ENCODE measurements around the gene POLR2E. TPM values are rescaled to one million over a fixed set of nuclear protein-coding genes. Genes with fewer than 3 reads are reported as not detected.

Gene POLR2E
- total and polyA plus RNA-seq, 2 of the 13 experiments (the other 11 are each of a cell fraction or from before 2014, with no cell fraction given) = 140 to 272 TPM

DNA sequence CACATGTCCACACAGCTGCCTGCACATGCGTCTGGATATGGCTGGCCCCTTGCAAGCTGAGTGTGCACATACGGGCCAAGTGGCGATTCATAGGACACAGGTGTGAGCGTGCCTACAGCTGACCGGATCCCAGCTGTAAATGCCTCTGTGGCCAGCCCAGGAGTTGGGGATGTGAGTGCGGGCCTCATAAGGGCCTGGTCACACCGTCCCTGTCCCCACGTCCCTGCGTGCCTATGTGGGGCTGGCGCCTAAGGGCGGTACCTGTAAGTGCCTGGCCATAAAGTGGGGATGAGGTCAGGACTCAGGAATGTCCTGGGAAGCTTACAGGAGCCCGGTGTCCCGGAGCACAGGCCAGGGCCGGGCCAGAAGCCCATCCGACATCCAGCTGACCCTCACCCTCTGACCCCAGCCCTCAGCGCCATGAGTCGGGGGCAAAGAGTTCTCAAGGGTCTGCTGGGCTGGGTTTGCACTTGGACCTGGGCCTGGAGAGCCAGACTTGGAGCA is 29.5 kb downstream of the POLR2E start (continued):
- TF ChIP-seq NONO (IDR thresholded peaks at IDR 0.05) (no peak), NONO (CRISPR knock-in tag; conservative IDR thresholded peaks at IDR 0.05) (peak; percentile 65; the same call in 1 of the 2 replicates), ZNF337 (CRISPR knock-in tag; IDR thresholded peaks at IDR 0.05; ENCODE audit: borderline replicate concordance, low read depth) (peak; percentile 52; the same call in 1 of the 2 replicates), UBTF (CRISPR knock-in tag; IDR thresholded peaks at IDR 0.05) (no peak), ZNF343 (CRISPR knock-in tag; IDR thresholded peaks at IDR 0.05) (0 out of 2 replicates have a peak, but pooled peaks have one; percentile 18), MIER3 (CRISPR knock-in tag; IDR thresholded peaks at IDR 0.05; ENCODE audit: borderline replicate concordance) (no peak), KDM5B (CRISPR knock-in tag; IDR thresholded peaks at IDR 0.05; ENCODE audit: borderline replicate concordance) (no peak), NR2F2 (IDR thresholded peaks at IDR 0.05; ENCODE audit: borderline replicate concordance, low read depth) (0 out of 2 replicates have a peak, but pooled peaks have one; percentile 7), ZFY (CRISPR knock-in tag; IDR thresholded peaks at IDR 0.05) (peak; percentile 26; the same call in 1 of the 2 replicates), IKZF4 (CRISPR knock-in tag; IDR thresholded peaks at IDR 0.05; ENCODE audit: borderline replicate concordance, low read depth, not compliant biosample characterization) (peak; percentile 15), ATF7 (IDR thresholded peaks at IDR 0.05) (no peak), ATF7 (CRISPR knock-in tag; IDR thresholded peaks at IDR 0.05) (peak; percentile 64; the same call in 1 of the 2 replicates), HOXA3 (CRISPR knock-in tag; IDR thresholded peaks at IDR 0.05) (0 out of 2 replicates have a peak, but pooled peaks have one; percentile 18), MYC (CRISPR knock-in tag; IDR thresholded peaks at IDR 0.05; ENCODE audit: borderline replicate concordance) (0 out of 2 replicates have a peak, but pooled peaks have one; percentile 6), ERF (CRISPR knock-in tag; IDR thresholded peaks at IDR 0.05) (no peak; the same call in 1 of the 2 replicates), ZFP41 (CRISPR knock-in tag; IDR thresholded peaks at IDR 0.05; ENCODE audit: borderline replicate concordance) (0 out of 2 replicates have a peak, but pooled peaks have one; percentile 14), ZNF441 (CRISPR knock-in tag; IDR thresholded peaks at IDR 0.05; ENCODE audit: borderline replicate concordance) (peak; percentile 42; the same call in 1 of the 2 replicates), JUND (CRISPR knock-in tag; IDR thresholded peaks at IDR 0.05) (peak; percentile 60; the same call in 1 of the 2 replicates)
- TF ChIP-seq, protein P1, sequence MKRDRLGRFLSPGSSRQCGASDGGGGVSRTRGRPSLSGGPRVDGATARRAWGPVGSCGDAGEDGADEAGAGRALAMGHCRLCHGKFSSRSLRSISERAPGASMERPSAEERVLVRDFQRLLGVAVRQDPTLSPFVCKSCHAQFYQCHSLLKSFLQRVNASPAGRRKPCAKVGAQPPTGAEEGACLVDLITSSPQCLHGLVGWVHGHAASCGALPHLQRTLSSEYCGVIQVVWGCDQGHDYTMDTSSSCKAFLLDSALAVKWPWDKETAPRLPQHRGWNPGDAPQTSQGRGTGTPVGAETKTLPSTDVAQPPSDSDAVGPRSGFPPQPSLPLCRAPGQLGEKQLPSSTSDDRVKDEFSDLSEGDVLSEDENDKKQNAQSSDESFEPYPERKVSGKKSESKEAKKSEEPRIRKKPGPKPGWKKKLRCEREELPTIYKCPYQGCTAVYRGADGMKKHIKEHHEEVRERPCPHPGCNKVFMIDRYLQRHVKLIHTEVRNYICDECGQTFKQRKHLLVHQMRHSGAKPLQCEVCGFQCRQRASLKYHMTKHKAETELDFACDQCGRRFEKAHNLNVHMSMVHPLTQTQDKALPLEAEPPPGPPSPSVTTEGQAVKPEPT (CRISPR knock-in tag; IDR thresholded peaks at IDR 0.05; ENCODE audit: low read depth) = peak; percentile 67; the same call in 1 of the 2 replicates
- TF ChIP-seq, protein P2, sequence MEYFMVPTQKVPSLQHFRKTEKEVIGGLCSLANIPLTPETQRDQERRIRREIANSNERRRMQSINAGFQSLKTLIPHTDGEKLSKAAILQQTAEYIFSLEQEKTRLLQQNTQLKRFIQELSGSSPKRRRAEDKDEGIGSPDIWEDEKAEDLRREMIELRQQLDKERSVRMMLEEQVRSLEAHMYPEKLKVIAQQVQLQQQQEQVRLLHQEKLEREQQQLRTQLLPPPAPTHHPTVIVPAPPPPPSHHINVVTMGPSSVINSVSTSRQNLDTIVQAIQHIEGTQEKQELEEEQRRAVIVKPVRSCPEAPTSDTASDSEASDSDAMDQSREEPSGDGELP (IDR thresholded peaks at IDR 0.05; ENCODE audit: borderline replicate concordance, low read depth) = peak; percentile 78; the same call in 1 of the 2 replicates
- TF ChIP-seq, protein P3, sequence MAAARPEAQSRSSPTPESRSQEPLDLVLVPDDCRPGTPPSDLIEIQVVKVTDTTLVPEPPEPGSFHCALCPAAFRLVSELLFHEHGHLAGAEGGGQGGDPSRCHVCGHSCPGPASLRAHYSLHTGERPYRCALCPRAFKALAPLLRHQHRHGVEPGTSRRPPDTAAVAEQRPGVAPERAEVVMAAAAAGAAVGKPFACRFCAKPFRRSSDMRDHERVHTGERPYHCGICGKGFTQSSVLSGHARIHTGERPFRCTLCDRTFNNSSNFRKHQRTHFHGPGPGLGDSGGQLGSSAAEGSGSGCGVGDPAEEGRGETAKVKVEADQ (CRISPR knock-in tag; IDR thresholded peaks at IDR 0.05; ENCODE audit: borderline replicate concordance) = 0 out of 2 replicates have a peak, but pooled peaks have one; percentile 45
- TF ChIP-seq, protein P4, sequence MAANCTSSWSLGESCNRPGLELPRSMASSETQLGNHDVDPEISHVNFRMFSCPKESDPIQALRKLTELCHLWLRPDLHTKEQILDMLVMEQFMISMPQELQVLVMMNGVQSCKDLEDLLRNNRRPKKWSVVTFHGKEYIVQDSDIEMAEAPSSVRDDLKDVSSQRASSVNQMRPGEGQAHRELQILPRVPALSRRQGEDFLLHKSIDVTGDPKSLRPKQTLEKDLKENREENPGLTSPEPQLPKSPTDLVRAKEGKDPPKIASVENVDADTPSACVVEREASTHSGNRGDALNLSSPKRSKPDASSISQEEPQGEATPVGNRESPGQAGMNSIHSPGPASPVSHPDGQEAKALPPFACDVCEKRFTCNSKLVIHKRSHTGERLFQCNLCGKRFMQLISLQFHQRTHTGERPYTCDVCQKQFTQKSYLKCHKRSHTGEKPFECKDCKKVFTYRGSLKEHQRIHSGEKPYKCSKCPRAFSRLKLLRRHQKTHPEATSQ (CRISPR knock-in tag; IDR thresholded peaks at IDR 0.05; ENCODE audit: borderline replicate concordance) = no peak
